Measurements from ENCODE around the gene MYBPHL. TPM values are rescaled to one million over a fixed set of nuclear protein-coding genes. Genes with fewer than 3 reads are reported as not detected.

MYBPHL gene
- total RNA-seq, 4 donors from 2014 or later: not detected

- TF ChIP-seq POLR2A (IDR thresholded peaks at IDR 0.05) (no peak), CTCF (IDR thresholded peaks at IDR 0.05) (no peak)
- Histone ChIP-seq H3K27me3 (peaks cover 0 to 3% (median 0%) of the 10 kb centered on the region in 4 donors), H3K27ac (peak overlapping the region; percentile 88 to 94 (median 92)), H3K4me1 (peaks cover 36 to 85% (median 37%) of the 10 kb centered on the region in 3 donors), H3K9me3 (no peaks in the 10 kb centered on the region), H3K36me3 (peaks cover 0 to 20% (median 0%) of the 10 kb centered on the region in 3 donors), H3K4me3 (no peak overlapping the region)
- WGBS, 2 donors: 94 to 96% methylated on average over 23 to 26 of the region's 31 CpGs
- DNase-seq: no peak
- intact Hi-C loops (cut with DNase I): loop anchor here (10.0 kb wide), 1 partner anchor 48 kb away; no protein-coding TSS in a partner anchor
These were observed 54.5 kb downstream of the MYBPHL start for GRCh38 chr1:109252167-109252892.

DNA sequence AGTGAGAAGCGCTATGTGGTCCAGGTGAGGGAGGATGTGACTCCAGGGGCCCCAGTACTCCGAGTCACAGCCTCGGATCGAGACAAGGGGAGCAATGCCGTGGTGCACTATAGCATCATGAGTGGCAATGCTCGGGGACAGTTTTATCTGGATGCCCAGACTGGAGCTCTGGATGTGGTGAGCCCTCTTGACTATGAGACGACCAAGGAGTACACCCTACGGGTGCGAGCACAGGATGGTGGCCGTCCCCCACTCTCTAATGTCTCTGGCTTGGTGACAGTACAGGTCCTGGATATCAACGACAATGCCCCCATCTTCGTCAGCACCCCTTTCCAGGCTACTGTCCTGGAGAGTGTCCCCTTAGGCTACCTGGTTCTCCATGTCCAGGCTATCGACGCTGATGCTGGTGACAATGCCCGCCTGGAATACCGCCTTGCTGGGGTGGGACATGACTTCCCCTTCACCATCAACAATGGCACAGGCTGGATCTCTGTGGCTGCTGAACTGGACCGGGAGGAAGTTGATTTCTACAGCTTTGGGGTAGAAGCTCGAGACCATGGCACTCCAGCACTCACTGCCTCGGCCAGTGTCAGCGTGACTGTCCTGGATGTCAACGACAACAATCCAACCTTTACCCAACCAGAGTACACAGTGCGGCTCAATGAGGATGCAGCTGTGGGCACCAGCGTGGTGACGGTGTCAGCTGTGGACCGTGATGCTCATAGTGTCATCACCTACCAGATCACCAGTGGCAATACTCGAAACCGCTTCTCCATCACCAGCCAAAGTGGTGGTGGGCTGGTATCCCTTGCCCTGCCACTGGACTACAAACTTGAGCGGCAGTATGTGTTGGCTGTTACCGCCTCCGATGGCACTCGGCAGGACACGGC lies 55.3 kb downstream of the MYBPHL start:
- 91 to 94% methylated on average over 16 to 22 of the region's 32 CpGs for WGBS, 2 donors
- TF ChIP-seq POLR2A (IDR thresholded peaks at IDR 0.05): no peak
- TF ChIP-seq CTCF (IDR thresholded peaks at IDR 0.05): no peak
- Histone ChIP-seq H3K4me1 (peaks cover 35 to 77% (median 36%) of the 10 kb centered on the region in 3 donors), H3K4me3 (peak overlapping the region in 1 of 4 donors; percentile 85), H3K27ac (no peak overlapping the region), H3K27me3 (peaks cover 0 to 3% (median 0%) of the 10 kb centered on the region in 4 donors), H3K9me3 (no peaks in the 10 kb centered on the region), H3K36me3 (peaks cover 0 to 20% (median 0%) of the 10 kb centered on the region in 3 donors)
- intact Hi-C loops (cut with DNase I): loop anchor here (10.0 kb wide), 1 partner anchor 47 kb away; no protein-coding TSS in a partner anchor
- DNase-seq: no peak

DNA sequence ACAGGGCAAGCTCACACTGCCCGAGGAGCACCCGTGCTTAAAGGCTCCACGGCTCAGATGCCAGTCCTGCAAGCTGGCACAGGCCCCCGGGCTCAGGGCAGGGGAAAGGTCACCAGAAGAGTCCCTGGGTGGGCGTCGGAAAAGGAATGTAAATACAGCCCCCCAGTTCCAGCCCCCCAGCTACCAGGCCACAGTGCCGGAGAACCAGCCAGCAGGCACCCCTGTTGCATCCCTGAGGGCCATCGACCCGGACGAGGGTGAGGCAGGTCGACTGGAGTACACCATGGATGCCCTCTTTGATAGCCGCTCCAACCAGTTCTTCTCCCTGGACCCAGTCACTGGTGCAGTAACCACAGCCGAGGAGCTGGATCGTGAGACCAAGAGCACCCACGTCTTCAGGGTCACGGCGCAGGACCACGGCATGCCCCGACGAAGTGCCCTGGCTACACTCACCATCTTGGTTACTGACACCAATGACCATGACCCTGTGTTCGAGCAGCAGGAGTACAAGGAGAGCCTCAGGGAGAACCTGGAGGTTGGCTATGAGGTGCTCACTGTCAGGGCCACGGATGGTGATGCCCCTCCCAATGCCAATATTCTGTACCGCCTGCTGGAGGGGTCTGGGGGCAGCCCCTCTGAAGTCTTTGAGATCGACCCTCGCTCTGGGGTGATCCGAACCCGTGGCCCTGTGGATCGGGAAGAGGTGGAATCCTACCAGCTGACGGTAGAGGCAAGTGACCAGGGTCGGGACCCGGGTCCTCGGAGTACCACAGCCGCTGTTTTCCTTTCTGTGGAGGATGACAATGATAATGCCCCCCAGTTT lies 56.1 kb downstream of the MYBPHL start:
- peaks cover 0 to 20% (median 0%) of the 10 kb centered on the region in 3 donors for H3K36me3 ChIP-seq
- no peak for TF ChIP-seq POLR2A (IDR thresholded peaks at IDR 0.05)
- TF ChIP-seq CTCF (IDR thresholded peaks at IDR 0.05): no peak
- WGBS, 2 donors: 84 to 92% methylated on average over 8 to 16 of the region's 33 CpGs
- no peaks in the 10 kb centered on the region for H3K9me3 ChIP-seq
- intact Hi-C loops (cut with DNase I): loop anchor here (10.0 kb wide), 1 partner anchor 46 kb away; no protein-coding TSS in a partner anchor
- H3K27ac ChIP-seq: peak overlapping the region in 3 of 4 donors; percentile 62 to 87 (median 86)
- H3K4me1 ChIP-seq: peaks cover 29 to 68% (median 33%) of the 10 kb centered on the region in 3 donors
- DNase-seq: no peak
- peaks cover 0 to 3% (median 0%) of the 10 kb centered on the region in 4 donors for H3K27me3 ChIP-seq
- H3K4me3 ChIP-seq: peak overlapping the region; percentile 62 to 85 (median 82)

DNA sequence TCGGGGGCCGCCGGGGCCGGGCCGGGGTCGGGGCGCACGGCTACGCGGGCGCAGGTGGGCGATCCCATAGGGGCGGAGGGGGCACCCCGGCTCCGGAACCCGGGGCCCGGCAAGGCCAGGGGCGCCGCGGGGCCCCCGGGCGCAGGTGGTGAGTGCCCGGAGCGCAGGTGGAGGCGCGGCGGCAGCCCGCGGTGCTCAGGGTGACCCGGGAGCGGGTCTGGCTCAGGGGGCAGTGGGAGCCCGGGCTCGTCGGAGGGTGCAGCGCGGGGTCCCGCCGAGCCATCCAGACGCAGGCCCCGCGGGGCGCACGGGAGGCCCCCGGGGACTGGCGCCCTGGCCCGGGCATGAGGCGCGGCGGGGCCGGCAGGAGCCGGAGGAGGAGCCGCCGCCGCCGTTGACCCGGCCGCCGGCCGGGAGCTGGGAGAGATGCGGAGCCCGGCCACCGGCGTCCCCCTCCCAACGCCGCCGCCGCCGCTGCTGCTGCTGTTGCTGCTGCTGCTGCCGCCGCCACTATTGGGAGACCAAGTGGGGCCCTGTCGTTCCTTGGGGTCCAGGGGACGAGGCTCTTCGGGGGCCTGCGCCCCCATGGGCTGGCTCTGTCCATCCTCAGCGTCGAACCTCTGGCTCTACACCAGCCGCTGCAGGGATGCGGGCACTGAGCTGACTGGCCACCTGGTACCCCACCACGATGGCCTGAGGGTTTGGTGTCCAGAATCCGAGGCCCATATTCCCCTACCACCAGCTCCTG lies 57.0 kb downstream of the MYBPHL start:
- WGBS, 2 donors: no CpG with 5 or more reads among the region's 80 CpGs
- DNase-seq: no peak
- Histone ChIP-seq H3K27ac (peak overlapping the region; percentile 62 to 87 (median 79)), H3K9me3 (no peaks in the 10 kb centered on the region), H3K4me1 (peaks cover 21 to 60% (median 25%) of the 10 kb centered on the region in 3 donors), H3K36me3 (peaks cover 0 to 20% (median 0%) of the 10 kb centered on the region in 3 donors), H3K27me3 (peaks cover 0 to 3% (median 0%) of the 10 kb centered on the region in 4 donors), H3K4me3 (peak overlapping the region; percentile 62 to 85 (median 82))
- TF ChIP-seq CTCF (IDR thresholded peaks at IDR 0.05) (no peak), POLR2A (IDR thresholded peaks at IDR 0.05) (no peak)
- intact Hi-C loops (cut with DNase I): loop anchor here (10.0 kb wide), 1 partner anchor 45 kb away; no protein-coding TSS in a partner anchor
